ENCODE results near the gene LILRB4.
"Not testable (repeated sequence)": the region's sequence is repeated elsewhere in the genome, so short reads cannot be mapped to it uniquely, and the experiment has no call there.

Gene LILRB4

GRCh38 chr19:54708781-54709180, 46.0 kb downstream of the LILRB4 start:
- Histone ChIP-seq H3K4me3 (replicated peaks; ENCODE audit: low read depth, low read length) (no peak overlapping the region), H3K27me3 (replicated peaks; ENCODE audit: control insufficient read depth, insufficient read depth, low read length) (no peaks in the 10 kb centered on the region; the same call in 1 of the 2 replicates), H3K36me3 (ENCODE audit: control insufficient read depth, insufficient read depth, low read length) (no peaks in the 10 kb centered on the region)
- DNase-seq (ENCODE audit: extremely low read depth, insufficient read length), result no peak
- no peak for TF ChIP-seq CTCF (IDR thresholded peaks at IDR 0.05; ENCODE audit: insufficient read depth, low read length, poor library complexity, severe bottlenecking)

- no peak for TF ChIP-seq CTCF (IDR thresholded peaks at IDR 0.05; ENCODE audit: insufficient read depth, low read length, poor library complexity, severe bottlenecking)
- no peak for DNase-seq (ENCODE audit: extremely low read depth, insufficient read length)
- no peaks in the 10 kb centered on the region for H3K36me3 ChIP-seq (ENCODE audit: control insufficient read depth, insufficient read depth, low read length)
- no peak overlapping the region for H3K4me3 ChIP-seq (replicated peaks; ENCODE audit: low read depth, low read length)
- no peaks in the 10 kb centered on the region for H3K27me3 ChIP-seq (replicated peaks; ENCODE audit: control insufficient read depth, insufficient read depth, low read length)
Measured at GRCh38 chr19:54709212-54709948, 46.6 kb downstream of the LILRB4 start.

GRCh38 chr19:54709956-54710355, 47.2 kb downstream of the LILRB4 start:
- not testable (repeated sequence) for DNase-seq (ENCODE audit: extremely low read depth, insufficient read length); H3K4me3 ChIP-seq (replicated peaks; ENCODE audit: low read depth, low read length)

More at GRCh38 chr19:54709956-54710355, 47.2 kb downstream of the LILRB4 start:
- H3K36me3 ChIP-seq (ENCODE audit: control insufficient read depth, insufficient read depth, low read length); H3K27me3 ChIP-seq (replicated peaks; ENCODE audit: control insufficient read depth, insufficient read depth, low read length): not testable (repeated sequence)

Data from GM06990 (cell line).